Right forelimb (tissue), 1 donor: ENCODE measurements around the gene PTTG2.

Experiments used
- DNase-seq: peaks from one replicate; pipeline ENCODE4 v3.0.0-alpha.2; 2018

Gene PTTG2

GRCh38 chr4:37989398-37990260 lies 29.4 kb downstream of the PTTG2 start:
- no peak for DNase-seq

GRCh38 chr4:37990731-37991245 lies 30.6 kb downstream of the PTTG2 start:
- DNase-seq, result no peak

- DNase-seq, result no peak
Measured at GRCh38 chr4:37991623-37992410, 31.6 kb downstream of the PTTG2 start.

GRCh38 chr4:37993806-37994205 lies 33.6 kb downstream of the PTTG2 start:
- no peak for DNase-seq

GRCh38 chr4:37994569-37994968 lies 34.4 kb downstream of the PTTG2 start:
- DNase-seq, result no peak

- no peak for DNase-seq
Measured at GRCh38 chr4:37995299-37995821, 35.2 kb downstream of the PTTG2 start.

GRCh38 chr4:37995981-37996775 lies 36.0 kb downstream of the PTTG2 start:
- DNase-seq, result no peak

GRCh38 chr4:37998226-37998625 lies 38.0 kb downstream of the PTTG2 start:
- no peak for DNase-seq

GRCh38 chr4:37999000-37999716 lies 39.0 kb downstream of the PTTG2 start:
- DNase-seq, result no peak

GRCh38 chr4:37999965-38000364 lies 39.8 kb downstream of the PTTG2 start:
- DNase-seq, result no peak

- DNase-seq, result no peak
Measured at GRCh38 chr4:38001927-38002326, 41.7 kb downstream of the PTTG2 start.

GRCh38 chr4:38002451-38003071 lies 42.4 kb downstream of the PTTG2 start:
- no peak for DNase-seq

- no peak for DNase-seq
Measured at GRCh38 chr4:38003102-38003501, 42.9 kb downstream of the PTTG2 start.

GRCh38 chr4:38003628-38004027 lies 43.4 kb downstream of the PTTG2 start:
- DNase-seq, result no peak

- DNase-seq, result no peak
Measured at GRCh38 chr4:38004062-38004461, 43.9 kb downstream of the PTTG2 start.

- no peak for DNase-seq
Measured at GRCh38 chr4:38004887-38005286, 44.7 kb downstream of the PTTG2 start.

GRCh38 chr4:38005637-38006036 lies 45.4 kb downstream of the PTTG2 start:
- no peak for DNase-seq

- no peak for DNase-seq
Measured at GRCh38 chr4:38007645-38008044, 47.4 kb downstream of the PTTG2 start.

- DNase-seq, result no peak
Measured at GRCh38 chr4:38008571-38009021, 48.4 kb downstream of the PTTG2 start.

GRCh38 chr4:38009421-38009820 lies 49.2 kb downstream of the PTTG2 start:
- no peak for DNase-seq

- no peak for DNase-seq
Measured at GRCh38 chr4:38009949-38010348, 49.8 kb downstream of the PTTG2 start.
